CMK (cell line): ENCODE data around the gene MLPH.

Source experiments
- DNase-seq: peaks from one replicate; pipeline ENCODE4 v3.0.0-alpha.2; 2010; ENCODE audit warnings: low read depth

The MLPH gene

DNA sequence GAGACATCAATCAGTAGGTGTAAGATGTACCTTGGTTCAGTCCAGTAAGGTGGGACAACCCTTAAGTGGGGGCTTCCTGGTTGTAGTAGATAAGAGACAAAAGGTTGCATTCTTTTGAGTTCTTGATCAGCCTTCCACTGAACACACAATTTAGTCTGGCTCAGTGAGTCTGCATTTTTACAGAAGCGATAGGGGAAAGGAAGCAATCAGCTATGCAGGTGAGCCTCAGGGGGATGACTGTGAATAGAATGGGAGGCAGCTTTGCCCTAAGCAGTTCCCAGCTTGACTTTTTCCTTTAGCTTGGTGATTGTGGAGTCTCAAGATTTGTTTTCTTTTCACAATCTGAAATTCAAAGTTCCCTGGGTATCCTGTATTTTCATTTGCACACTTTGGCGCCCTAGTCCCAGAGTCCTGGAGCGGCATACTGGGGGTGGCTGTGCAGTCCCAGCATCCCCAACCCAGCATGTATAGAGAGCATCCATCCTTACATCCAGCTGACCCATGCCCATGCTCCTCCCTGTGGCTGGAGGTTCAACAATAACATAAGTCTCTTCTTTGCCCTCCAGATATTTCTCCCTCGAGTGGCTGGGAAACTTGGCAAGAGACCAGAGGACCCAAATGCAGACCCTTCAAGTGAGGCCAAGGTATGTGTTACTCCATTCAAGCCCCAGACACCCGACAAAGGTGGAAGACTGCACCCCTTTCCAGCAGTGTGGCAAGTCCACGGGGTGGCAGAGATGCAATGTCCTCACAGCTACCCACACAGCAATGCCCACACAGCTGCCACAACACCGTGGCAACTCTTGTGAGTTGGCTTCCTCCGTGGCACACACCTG lies 59.2 kb downstream of the MLPH start:
- no peak for DNase-seq

GRCh38 chr2:237546876-237547395 lies 59.9 kb downstream of the MLPH start:
- no peak for DNase-seq

- no peak for DNase-seq
Observed at GRCh38 chr2:237547841-237548416, 60.9 kb downstream of the MLPH start.

GRCh38 chr2:237549216-237549615 lies 62.2 kb downstream of the MLPH start:
- no peak for DNase-seq

GRCh38 chr2:237549643-237550415 lies 62.8 kb downstream of the MLPH start:
- no peak for DNase-seq

DNA sequence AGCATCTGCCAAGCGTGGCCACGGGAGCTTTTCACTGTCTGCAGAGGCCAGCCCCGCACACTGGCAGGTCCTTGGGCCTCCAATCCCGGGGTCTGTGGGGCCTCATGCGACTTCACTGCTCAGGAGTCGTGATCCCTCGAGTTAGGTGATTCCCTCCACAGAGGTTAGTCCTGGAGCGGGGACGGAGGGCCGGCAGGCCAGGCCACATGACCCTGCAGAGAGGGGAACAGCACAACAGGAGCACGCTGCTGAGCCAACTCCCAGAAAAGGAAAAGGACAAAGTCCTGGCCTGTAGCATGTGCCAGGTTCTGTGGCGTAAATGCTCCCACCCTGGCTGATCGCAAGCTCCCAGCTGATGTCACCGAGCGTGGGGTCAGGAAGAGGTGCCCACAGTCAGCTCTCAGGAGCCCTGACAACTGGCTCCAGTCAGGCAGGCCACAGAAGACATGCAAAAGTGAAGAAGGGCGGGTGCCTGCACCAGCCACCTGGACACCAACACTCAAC lies 64.1 kb downstream of the MLPH start:
- DNase-seq, result no peak

DNA sequence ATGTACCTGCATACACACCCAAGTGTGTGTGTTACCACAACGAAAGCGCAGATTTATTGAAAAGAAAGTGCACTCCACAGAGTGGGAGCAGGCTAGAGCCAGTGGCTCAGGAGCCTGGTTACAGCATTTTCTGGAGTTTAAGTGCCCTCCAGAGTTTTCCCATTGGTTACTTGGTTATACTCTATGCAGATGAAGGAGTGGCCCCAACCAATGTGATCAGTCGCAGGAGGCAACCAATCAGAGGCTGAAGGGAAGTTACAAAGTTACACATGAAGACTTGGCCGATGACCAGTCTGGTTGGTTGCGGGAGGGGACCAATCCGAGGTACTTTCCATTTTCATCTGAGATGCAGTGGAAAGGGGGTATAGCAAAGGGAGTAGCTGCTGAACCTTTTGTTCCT lies 65.9 kb downstream of the MLPH start:
- no peak for DNase-seq

DNA sequence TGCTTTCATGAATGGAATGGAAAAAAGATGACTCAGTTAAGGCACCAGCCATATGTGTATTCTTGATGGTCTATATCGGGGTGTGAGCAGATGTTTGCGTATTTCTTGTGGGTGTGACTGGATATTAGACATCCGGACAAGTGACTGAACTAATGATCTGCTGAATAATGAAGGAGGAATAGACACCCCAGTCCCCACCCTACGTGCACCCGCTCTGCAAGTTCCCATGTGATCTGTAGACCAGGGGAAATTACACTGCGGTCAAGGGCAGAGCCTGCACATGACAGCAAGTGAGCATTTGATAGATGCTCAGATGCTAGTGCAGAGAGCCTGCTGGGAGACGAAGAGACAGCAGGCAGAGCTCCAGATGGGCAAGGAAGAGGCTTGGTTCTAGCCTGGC lies 66.9 kb downstream of the MLPH start:
- DNase-seq, result no peak

GRCh38 chr2:237555560-237555959 lies 68.5 kb downstream of the MLPH start:
- DNase-seq, result no peak

GRCh38 chr2:237556773-237557632 lies 70.0 kb downstream of the MLPH start:
- no peak for DNase-seq

DNA sequence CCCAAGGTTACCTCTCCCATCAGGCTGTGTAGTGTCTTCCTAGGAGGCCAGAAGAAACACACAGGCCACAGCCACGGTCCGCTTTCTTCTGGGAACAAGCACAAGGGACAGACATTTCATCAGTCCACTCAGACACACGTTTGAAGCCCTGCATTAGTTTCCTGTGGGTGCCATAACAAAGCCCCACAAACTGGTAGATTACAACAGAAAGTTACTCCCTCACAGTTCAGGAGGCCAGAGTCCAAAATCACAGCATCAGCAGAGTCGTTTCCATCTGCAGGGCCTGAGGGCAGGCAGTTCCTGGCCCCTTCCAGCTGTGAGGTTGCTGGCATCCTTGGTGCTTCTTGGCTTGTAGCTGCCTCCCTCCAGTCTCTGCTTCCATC lies 70.6 kb downstream of the MLPH start:
- DNase-seq, result no peak

GRCh38 chr2:237558961-237559641 lies 72.0 kb downstream of the MLPH start:
- DNase-seq, result no peak

DNA sequence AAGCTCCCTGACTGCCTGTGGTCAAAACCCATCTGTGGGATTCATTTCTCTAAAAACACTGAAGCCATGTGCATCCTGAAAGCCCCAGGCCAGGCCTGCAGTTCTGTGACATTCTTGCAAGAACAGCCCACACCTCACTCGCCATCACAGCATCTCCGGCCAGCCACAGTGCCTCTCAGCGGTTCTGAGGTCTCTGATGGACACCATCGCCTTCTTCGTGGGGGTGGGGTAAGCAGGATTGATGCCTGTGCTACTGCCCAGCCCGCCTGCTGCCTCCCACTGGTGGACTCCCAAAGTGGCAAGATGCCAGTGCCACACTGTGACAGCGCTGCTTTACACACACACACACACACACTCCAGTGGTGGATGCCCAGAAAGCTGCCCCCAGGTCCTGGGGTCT lies 74.2 kb downstream of the MLPH start:
- DNase-seq, result no peak

DNA sequence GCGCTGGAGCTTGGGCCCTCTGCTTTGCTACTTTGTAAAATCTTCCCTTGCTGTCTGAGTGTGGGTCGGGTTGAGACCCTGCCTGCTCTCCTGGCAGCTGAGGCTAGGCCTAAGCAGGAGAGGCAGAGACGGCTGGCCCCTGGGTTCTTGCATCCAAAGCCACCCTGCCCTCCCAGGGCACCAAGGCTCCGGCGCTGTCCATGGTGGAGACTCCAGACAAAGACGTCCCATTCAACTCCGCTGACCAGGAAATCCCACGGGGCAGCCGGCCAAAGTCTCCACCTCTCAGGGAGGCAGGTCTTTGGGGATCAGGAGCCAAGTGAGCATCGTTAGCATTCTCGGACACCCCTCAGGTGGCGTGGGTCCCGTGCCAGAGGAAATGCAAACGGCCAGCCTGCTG lies 76.8 kb downstream of the MLPH start:
- no peak for DNase-seq

DNA sequence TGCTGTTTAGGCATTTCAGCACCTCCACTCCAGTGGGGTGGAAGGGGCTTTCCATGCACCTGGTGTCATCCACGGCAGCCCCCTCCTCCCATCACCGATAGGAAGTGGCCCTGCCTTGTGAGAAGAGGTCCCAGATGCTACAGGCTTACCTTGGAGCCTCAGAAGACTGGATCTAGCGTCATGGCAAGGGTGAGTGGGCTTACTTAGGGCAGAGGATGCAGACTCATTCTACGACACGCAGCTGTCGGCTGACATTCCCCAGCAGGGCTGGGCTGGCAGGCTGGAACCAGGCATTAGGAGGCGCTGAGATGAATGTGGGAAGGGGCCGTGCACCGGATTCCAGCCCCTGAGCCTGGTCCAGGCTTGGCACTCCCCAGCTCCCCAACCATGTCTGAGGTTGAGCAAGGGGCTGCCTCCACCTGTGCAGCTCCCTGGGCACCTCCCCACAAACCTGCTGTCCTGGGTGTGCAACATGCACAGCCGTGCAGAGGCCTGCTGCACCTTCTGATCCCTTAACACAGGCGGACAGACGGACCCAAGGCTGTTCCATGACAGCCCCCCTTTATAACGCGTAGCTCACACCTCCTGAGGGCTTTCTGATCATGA lies 77.6 kb downstream of the MLPH start:
- DNase-seq, result no peak

DNA sequence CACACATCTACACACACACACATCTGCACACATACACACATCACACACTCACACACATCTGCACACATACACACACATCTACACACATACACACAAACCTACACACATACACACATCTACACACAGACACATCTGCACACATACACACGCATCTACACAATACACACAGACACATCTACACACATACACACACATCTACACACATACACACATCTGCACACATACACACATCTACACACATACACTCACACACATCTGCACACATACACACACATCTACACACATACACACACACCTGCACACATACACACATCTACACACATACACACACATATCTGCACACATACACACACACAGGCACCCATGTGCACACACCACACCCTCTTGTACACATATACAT lies 78.9 kb downstream of the MLPH start:
- DNase-seq, result no peak

DNA sequence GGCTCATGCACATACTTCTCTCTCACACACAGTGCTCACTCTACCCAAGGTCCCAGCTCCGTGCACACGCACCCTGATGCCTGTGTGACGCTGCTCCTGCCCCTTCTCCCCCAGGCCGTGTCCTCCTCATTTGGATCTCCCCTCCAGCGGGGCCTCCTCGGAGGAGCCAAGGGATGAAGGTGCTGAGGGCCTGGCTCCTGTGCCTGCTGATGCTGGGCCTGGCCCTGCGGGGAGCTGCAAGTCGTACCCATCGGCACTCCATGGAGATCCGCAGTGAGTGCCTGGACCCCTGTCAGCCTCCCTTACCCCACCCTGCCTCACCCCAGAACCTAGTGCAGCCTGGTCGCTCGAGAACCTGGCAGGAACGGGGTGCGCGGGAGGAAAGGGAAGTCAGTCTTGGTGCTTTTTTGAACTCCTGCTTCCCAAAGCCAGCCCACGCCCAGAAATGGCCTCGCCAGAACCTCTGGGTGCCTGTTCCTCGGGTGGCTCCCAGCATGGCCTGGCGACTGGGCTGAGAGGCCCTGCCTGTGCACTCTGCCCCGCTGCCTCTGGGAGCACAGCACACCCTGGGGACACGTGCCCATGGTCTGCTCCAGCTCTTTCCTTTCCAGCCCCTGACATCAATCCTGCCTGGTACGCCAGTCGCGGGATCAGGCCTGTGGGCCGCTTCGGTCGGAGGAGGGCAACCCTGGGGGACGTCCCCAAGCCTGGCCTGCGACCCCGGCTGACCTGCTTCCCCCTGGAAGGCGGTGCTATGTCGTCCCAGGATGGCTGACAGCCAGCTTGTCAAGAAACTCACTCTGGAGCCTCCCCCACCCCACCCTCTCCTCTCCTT lies 79.6 kb downstream of the MLPH start, which contains the start of gene PRLH:
Gene PRLH (plus strand): TSS at position 174 of the 835 bp plus-strand sequence. CDS start 0 bp downstream, at position 174.
- DNase-seq, result no peak

DNA sequence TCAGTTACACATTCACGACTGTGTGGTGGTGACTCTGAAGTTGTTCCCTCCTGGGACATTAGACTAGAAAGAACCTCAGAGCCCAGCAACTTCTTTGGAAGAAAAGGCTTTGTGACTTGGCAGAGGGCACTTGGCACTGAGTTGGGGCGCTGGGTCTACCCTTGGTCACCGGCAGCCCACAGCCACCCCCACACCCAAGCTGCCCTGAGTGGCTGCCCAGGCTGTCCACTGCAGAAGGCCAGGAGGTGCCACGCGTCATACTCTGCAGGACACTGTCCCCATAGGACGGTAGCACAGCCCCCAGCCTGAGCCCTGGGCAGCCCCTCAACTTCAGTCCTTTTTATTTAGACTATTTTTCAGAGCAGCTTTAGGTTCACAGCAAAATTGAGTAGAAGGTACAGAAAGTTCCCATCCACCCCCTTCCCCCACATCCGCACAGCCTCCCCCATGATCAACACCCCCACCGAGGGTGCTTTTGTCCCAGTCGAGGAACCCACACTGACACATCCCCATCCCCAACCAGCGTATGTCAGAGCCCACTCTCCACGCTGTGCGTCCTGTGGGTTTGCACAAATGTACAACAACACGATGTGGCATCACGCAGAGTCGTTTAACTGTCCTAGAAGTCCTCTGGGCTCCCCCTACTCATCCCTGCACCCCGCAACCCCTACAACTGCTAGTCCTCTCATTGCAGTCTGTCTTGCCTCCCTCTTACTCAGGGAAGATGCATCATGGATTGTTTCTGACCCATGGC lies 80.4 kb downstream of the MLPH start:
- no peak for DNase-seq

DNA sequence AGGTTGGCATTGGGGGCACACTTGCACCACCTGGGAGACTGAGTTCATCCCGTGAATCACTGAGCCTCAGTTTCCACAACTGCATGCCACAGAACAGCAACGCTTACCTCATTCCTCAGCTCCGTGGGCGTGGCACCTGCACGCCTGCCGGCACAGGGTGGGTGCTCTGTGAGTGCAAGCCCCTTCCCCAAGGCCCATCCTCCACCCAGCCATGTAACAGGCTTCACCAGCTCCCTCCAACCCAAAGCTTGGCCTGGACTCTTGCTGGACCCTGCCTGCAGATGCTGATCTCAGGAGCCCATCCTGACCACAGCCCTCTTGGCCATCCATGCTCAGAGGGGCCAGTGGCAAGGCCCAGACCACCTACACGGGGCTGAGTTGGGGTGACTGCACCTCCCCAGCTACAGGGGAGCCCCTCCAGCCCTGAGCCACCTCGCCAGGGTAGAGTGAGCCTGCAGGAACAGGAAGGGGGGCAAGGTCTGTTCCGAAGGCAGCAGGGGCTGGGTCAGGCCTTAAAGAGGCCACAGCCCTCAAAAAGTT lies 81.1 kb downstream of the MLPH start:
- no peak for DNase-seq
